Lung microvascular endothelial cell (primary cell): ENCODE data around the gene ATP11A. TPM values are rescaled to one million over a fixed set of nuclear protein-coding genes. Genes with fewer than 3 reads are reported as not detected.
"Not testable (repeated sequence)": the region's sequence is repeated elsewhere in the genome, so short reads cannot be mapped to it uniquely, and the experiment has no call there.

Experiments used
- DNase-seq, 2 donors: peaks; one replicate each; pipeline versions ENCODE4 v3.0.0 to v3.0.0-alpha.2; 2010; ENCODE audit warnings: low read depth in 2 of 2
- total RNA-seq: library from RNA; depleted of rRNA; stranded (reverse); fragments of >200 nt; gene quantifications from 2 replicates; pipeline ENCODE4 v1.2.1, GENCODE V29; 2014

Gene ATP11A
- total RNA-seq, 1 donor from 2014 or later = 18.8 TPM

GRCh38 chr13:112774448-112774792 lies 84.6 kb downstream of the ATP11A start:
- DNase-seq = no peak

DNA sequence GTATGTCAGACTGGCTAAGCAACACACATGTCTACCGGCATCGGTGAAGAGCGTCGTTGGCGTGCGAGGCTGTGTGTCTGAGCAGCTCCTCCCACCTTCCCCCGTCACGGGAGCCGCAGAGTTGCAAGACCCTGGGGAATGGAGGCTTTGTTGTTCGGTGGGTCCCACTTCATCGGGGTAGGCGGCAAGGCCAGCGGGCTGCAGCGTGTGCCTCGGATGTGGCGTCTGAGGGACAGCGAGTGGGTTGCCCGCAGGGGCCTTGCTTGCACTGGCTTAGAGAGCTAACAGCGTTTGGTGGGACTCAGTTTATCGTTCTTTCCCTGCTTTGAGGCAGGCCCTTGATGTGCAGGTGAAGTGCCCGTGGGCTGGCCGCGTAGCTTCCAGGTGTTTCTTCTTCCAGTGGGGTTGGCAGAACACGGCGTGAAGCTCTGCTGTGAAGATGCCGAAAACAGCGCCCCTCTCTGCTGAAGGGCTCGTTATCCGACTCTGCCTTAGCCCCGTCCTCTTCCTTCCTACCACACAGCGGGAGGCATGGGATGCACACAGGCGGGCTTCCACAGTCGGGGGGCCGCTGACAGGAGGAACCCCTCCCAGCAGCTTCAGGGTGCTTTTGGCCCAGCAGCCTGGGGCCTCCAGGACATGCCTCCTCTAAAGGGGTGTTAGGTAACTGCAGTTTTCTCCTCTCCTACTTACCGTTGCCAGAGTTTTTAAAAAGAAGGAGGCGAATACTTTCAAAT lies 85.2 kb downstream of the ATP11A start:
- DNase-seq = no peak

GRCh38 chr13:112775791-112776279 lies 86.0 kb downstream of the ATP11A start:
- DNase-seq = no peak

- DNase-seq = no peak
These were observed 86.5 kb downstream of the ATP11A start for GRCh38 chr13:112776354-112776753.

DNA sequence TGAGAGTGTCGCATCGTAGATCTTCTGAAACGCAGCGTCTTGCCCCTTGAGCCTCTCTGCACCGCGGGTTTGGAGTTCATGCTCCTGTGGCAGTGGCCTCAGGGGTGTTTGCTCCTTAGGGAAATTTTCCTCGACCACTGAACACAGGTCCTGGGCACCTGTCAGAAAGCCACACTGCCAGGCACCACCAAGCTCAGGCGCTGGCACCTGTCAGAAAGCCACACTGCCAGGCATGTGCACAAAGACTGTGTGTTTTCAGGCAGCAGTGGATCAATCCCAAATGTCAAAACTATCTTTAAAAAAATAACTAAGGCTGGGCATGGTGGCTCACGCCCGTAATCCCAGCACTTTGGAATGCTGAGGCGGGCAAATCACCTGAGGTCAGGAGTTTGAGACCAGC lies 87.1 kb downstream of the ATP11A start:
- DNase-seq = no peak

- DNase-seq = peak in 1 of 2 donors; percentile 26
These were observed 88.0 kb downstream of the ATP11A start for GRCh38 chr13:112777637-112778406.

GRCh38 chr13:112779856-112780604 lies 90.2 kb downstream of the ATP11A start:
- DNase-seq = peak in 1 of 2 donors; percentile 29

DNA sequence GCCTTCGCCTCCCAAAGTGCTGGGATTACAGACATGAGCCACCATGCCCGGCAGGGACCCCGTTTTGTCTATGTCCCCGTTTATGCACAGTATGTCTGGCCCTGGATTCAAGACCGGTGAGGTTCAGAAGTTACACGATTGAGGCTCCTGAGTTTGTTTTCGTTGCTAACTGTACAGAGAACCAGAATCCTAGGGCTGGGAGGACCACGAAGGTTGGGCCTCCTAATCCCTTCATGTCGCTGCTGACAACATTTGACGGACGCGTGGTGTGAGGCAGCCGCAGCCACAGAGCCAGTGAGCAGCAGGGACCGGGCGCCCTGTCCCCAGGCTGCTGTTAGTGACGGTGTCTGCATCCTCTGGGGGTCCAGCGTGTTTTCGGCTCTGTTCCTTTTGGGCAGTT lies 91.4 kb downstream of the ATP11A start:
- DNase-seq = peak in 1 of 2 donors; percentile 18

DNA sequence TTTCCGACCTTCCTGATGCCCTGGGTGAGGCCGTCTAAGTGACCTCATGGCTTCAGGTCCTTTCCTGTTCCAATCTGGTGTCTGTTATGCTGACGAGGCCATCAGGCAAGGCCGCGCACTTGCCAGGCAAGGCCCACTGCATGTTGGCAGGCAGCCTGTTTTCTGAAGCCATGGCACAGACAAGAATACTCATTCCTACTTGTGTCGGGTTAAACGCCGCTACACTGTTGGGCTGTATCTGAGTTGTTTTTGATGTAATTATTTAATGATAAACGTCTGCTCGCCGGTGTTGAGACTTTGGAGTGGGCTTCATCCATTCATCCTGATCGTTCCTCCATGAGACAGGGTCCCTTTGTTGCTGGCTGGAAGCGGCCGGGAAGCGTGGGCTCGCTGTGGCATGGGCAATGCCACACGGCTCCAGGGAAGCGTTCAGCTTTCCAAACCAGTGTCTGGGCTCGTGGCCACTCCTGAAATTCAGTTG lies 92.1 kb downstream of the ATP11A start:
- DNase-seq = peak; percentile 72 to 78

GRCh38 chr13:112782429-112783010 lies 92.7 kb downstream of the ATP11A start:
- peak in 1 of 2 donors; percentile 16 for DNase-seq

- no peak for DNase-seq
These were observed 93.5 kb downstream of the ATP11A start for GRCh38 chr13:112783135-112783977.

DNA sequence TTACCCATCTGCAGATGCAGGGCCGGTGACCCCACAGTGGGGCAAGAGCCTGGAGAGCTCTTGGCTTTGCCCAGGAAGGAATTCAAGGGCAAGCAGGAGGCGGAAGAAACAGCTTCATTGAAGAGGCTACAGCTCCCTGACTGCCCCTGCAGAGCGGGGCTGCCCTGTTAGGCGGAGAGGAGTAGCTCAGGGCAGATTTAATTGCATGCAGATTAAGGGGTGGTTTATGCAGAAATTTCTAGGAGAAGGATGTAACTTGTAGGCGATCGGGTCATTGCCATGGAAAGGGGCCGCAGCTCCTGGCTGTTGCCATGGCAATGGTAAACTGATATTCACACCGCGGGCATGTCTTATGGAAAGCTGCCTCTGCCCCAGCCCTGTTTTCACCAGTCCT lies 94.1 kb downstream of the ATP11A start:
- no peak for DNase-seq

DNA sequence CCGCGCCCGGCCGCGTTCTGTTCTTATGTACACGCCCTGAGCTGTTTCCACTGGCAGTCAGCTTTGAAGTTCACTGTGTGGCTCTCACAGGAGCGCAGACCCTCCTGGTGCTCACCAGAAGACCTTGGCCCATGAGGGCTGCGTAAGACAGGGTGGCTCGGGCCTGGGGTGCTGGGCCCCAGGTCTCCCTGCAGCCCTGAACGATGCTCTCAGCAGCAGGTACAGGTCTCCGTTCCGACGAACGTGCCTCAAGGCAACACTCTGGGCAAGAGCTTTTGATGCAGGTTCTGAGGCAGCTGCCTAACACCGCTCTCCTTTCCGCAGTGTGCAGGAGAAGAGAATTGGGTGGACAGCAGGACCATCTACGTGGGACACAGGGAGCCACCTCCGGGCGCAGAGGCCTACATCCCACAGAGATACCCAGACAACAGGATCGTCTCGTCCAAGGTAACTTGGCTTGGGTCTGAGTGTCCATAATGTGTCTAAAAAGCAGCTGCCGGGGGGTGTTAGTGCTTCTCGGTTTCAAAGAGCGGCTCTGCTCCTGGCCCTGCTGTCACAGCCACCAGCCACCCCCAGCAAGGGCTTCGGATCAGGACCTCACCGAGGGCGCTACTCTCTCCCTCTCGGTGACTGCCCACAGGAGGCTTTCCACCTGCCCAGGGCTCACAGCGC lies 95.1 kb downstream of the ATP11A start:
- DNase-seq = no peak

DNA sequence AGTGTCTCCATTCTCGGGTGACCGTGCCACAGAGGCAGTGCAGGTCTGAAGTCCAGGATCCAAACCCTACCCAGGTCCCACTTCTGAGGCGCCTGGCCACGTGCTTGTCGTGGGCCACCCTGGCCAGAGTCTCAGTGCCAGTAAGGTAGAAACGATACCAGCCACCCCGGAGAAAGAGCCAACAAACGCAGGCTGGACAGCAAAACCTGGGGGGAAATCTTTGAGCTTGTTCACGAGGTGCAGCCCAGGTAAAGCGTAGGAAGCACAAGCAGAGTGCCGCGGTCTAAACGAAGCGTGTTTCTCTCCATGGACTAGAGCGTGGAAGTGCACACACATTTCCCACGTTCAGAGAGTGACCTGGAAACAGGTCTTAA lies 95.6 kb downstream of the ATP11A start:
- no peak for DNase-seq

GRCh38 chr13:112786810-112787209 lies 97.0 kb downstream of the ATP11A start:
- not testable (repeated sequence) for DNase-seq

DNA sequence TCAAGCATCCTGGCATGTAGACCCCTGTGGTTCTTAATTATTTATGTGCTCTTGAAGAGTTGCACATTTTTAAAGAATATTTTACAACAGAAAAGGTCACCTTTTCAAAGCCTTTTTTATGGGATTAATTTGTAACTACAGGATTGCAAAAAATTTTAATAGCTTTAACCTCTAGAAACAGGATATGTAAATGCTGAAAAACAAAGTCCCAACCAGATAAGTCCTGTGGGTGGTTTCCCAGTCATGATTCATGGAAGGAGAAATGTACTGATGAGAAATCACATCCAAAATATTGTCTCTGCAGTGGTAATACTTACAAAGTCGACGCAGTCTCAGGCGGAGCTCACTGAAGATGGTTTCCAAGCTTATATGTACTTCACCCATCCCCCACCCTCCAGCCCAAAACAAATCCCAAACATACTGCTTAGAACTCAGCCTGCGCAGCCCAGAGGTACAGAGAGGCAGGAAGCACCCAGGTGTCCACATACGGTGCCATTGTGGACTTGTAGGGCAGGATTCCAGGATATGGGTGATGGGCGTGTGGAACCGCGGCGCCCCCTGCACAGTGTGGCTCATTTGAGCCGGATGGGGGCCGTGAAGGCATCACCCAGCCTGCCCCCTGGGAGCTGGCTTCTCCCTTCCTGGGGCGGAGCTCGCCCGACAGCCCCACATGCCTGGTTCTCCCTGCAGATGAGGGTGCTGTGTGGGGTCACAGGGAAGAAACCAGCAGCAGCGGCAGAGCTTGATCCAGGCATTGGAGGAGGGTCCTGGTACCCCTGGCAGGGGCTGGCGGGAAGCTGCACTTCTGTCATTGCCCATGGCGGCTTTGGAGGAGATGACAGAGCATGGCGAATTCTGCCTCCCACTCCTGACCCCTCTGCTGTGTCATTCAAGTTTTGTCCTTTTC lies 101.2 kb downstream of the ATP11A start:
- no peak for DNase-seq

GRCh38 chr13:112791663-112792440 lies 102.0 kb downstream of the ATP11A start:
- peak in 1 of 2 donors; percentile 42 for DNase-seq

GRCh38 chr13:112792511-112792910 lies 102.7 kb downstream of the ATP11A start:
- peak in 1 of 2 donors; percentile 46 for DNase-seq
